GM12872 (cell line): ENCODE measurements around the gene TTC6.

Experiments
- CTCF ChIP-seq: IDR thresholded peaks from 3 replicates; pipeline ENCODE4 v1.5.1; 2011; ENCODE audit warnings: low read depth, mild to moderate bottlenecking, low read length, moderate library complexity; ENCODE audit not compliant: insufficient read depth

TTC6 gene

DNA sequence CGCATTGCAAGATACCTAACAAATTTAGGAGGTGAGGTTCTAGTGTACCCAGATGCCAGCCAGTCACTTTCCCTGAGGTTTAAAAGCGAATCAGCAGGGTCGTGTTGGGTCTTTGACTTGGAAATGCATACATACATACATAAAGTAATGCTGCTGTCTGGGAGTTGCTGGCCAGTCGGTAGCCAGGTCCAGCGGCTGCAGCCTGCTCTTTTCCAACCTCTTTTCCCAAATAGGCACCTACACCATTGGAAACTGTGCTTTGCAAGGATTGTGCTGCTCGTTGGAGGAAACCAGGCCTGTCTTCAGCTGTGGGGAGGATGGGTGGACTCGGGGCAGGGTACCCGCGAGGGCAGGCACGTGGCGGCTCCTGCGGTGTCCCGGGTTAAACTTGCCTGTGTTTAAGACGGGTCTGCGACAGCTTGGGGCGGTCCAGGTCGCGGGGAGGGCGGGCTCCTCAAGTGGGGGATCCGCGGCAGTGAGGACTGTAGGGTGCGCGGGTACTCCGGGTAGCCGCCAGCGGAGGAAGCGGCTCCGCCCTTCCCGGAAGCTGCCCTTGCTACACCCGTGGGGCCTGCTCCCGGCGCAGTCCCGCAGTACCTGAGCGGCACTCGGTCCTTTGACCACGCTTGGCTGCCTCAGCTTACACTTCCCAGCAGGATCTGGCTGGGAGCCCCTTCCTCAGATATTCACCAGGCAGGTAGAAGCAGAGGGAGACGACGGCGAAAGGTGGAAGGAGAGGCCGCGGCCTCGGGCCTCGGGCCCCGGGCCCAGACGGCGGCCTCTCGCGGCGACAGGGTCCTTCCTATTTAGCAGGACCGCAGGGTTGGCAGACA is 2.7 kb downstream of the TTC6 start:
- TF ChIP-seq CTCF: no peak

DNA sequence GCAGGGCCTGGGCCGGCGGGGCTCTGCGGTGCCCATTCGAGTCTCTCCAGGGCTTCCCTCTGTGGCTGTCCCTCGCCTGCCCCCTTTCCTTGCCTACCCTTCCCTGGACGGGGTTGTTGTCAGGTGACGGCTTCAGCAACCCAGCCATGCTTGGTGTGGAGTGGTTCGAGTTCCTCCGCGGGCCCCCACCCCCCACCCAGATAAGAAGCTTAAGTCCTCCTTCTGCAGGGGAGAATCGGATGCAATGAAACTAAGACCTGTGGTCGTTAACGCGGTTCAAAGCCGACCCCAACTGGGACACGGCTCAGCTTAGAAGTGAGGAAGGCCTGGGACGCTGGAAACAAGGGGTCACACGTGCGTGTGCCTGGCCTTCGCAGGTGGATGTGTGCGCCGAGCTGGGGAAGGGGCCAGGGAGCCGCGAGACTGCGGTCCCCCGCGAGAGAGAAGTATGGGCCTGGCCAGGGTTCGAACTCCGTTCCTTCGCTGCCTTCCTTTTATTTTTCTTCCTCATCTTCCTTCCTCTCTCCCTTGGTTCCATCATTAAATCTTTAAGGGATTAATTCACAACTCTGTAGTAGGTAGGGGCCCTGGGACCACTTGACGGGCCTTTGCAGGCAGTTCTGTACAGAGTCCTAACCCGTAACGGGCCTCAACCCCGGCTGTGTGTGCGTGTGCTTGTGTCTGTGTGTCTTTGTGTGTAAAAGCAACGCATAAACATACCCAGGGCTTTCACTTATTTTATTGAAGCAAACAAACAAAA is 3.5 kb downstream of the TTC6 start:
- TF ChIP-seq CTCF: no peak

GRCh38 chr14:37599507-37600368 is 4.3 kb downstream of the TTC6 start:
- TF ChIP-seq CTCF: no peak

- no peak for TF ChIP-seq CTCF
These were observed 5.7 kb downstream of the TTC6 start for GRCh38 chr14:37600880-37601741.

DNA sequence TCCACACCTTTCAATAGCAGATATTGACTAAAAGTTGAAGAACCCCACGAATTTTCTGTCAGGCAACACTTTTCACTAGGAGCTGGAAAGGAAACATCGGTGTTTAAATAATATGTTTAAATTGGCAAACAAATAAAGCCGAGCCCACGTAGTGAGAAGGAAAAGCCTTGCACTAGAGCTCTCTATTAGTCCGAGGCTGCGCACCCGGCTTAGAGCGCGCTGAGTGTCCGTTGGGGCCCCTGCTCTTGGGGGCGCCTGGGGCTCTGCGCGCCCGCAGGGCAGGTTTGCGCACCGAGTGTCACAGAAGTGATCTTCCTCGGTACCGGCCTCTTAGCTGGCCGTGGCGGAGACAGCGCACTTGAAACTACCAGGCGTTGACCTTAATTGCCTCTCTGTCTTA is 6.4 kb downstream of the TTC6 start:
- TF ChIP-seq CTCF: no peak

DNA sequence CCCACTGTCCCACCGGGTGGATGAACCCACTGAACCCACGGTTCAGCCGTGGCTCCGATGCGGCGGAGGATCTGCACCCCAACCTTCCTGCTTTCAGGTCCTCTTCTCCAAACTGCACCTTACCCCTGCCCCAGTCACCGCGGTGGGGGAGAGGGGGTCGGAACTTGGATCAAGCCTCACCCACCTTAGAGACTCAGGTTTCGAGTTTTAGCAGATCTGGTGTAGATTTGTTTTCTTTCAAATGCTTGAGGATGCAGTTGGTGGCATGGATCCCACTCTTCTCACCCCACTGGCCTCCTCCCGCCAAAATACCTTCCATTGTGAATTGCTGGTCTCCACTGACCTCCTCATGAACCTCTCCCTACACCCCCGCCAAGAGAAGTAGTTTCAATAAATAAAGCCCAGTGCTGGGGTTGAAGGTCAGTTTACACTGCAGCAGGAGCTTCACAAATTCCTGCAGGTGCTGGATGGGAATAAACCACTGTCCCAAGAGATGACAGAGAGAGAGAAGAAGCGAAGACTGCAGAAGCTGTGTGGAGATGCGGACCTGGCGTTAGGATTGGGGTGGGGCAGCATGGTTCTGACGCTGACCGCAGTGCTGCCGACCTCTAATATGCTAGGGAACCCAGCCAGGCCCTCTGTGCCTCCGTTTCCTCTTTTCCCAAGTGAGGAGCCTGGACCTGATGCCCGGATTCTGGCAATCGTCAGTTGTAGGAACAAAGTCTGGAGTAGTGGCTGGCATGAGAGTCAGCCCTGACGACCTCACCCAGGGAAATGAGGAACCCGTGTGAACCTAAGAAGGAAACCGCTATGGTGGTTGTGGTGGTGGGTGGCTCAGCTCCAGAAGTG is 7.4 kb downstream of the TTC6 start:
- TF ChIP-seq CTCF: no peak
